Measurements from ENCODE around the gene AOC1. TPM values are rescaled to one million over a fixed set of nuclear protein-coding genes. Genes with fewer than 3 reads are reported as not detected.

Gene AOC1
- total and polyA plus RNA-seq, 12 donors, result 0.04 to 1.2 (median 0.32) TPM; not detected in 3

DNA sequence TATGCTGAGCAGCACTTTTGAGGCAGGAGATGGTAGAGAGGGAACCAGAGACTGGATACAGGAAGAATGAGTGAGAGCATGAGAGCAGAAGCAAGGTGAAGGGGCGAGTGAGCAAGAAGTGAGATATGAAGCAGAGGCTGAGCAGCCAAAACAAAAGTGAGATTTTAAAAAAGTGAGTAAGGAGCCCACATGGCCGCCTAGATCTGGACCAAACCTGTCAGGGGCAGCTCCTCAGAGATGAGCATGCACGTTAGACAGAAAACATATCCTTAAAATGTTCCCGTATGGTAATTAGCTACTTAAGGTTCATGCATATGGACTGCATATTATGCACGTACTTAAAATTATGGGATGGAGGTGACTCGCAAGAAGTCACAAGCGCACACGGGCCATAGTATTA is 29.3 kb upstream of the AOC1 start:
- no peak for DNase-seq
- Histone ChIP-seq H3K9me3 (peaks cover 0 to 10% (median 0%) of the 10 kb centered on the region in 11 donors), H3K27me3 (no peaks in the 10 kb centered on the region), H3K4me3 (no peak overlapping the region), H3K36me3 (no peaks in the 10 kb centered on the region), H3K27ac (peak overlapping the region in 8 of 10 donors; percentile 9 to 79 (median 58)), H3K4me1 (peaks cover 0 to 49% (median 18%) of the 10 kb centered on the region in 9 donors)
- intact Hi-C loops (cut with DNase I), result loop anchor here in 2 of 10 donors (5.0 kb wide), 2 partner anchors 41 to 46 kb away; no protein-coding TSS in a partner anchor
- TF ChIP-seq, protein P1, sequence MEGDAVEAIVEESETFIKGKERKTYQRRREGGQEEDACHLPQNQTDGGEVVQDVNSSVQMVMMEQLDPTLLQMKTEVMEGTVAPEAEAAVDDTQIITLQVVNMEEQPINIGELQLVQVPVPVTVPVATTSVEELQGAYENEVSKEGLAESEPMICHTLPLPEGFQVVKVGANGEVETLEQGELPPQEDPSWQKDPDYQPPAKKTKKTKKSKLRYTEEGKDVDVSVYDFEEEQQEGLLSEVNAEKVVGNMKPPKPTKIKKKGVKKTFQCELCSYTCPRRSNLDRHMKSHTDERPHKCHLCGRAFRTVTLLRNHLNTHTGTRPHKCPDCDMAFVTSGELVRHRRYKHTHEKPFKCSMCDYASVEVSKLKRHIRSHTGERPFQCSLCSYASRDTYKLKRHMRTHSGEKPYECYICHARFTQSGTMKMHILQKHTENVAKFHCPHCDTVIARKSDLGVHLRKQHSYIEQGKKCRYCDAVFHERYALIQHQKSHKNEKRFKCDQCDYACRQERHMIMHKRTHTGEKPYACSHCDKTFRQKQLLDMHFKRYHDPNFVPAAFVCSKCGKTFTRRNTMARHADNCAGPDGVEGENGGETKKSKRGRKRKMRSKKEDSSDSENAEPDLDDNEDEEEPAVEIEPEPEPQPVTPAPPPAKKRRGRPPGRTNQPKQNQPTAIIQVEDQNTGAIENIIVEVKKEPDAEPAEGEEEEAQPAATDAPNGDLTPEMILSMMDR (IDR thresholded peaks at IDR 0.05), result no peak
- WGBS, 2 donors, result 60 to 73% methylated on average over 8 of the region's 8 CpGs
- ATAC-seq, result peak in 2 of 8 donors; percentile 6 to 23

DNA sequence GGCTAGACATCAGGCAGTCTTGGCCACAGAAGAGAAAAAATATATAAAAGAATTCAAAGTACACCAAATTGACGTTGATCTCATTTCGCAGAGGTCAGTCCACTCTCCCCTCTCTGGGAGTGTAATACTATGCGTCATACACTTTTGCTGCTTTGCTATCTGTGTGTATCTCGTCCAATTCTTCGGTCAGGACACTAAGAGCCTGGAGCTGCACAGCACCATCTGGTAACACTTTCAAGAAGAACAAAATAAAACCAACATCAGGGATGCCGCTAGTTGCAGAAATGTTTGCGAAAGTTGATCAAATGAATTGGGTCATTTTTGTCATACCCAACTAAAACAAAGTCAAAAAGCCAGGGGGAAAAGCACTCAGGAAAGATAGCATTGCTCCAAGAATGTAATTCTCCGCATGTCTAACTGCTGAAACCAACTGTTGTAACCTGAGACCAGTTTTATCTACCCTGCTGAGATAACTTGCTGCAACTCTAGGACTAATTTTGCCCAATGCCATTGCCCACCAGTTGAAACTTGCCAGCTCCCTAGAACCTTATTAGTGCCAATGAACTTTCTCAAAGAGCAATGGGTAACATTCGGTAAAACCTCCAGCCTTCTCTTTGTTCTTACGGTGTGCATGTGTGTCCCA is 28.7 kb upstream of the AOC1 start:
- no peaks in the 10 kb centered on the region for H3K36me3 ChIP-seq
- peaks cover 0 to 49% (median 18%) of the 10 kb centered on the region in 9 donors for H3K4me1 ChIP-seq
- 31 to 64% methylated on average over 10 of the region's 10 CpGs for WGBS, 2 donors
- H3K4me3 ChIP-seq, result no peak overlapping the region
- DNase-seq (no peak), ATAC-seq (peak in 7 of 8 donors; percentile 67 to 81 (median 77))
- H3K27ac ChIP-seq, result peak overlapping the region in 9 of 10 donors; percentile 9 to 79 (median 68)
- no peaks in the 10 kb centered on the region for H3K27me3 ChIP-seq
- peaks cover 0 to 10% (median 0%) of the 10 kb centered on the region in 11 donors for H3K9me3 ChIP-seq
- TF ChIP-seq, protein P1 (IDR thresholded peaks at IDR 0.05), result no peak
- intact Hi-C loops (cut with DNase I), result loop anchor here in 2 of 10 donors (5.0 kb wide), 2 partner anchors 41 to 46 kb away; no protein-coding TSS in a partner anchor

DNA sequence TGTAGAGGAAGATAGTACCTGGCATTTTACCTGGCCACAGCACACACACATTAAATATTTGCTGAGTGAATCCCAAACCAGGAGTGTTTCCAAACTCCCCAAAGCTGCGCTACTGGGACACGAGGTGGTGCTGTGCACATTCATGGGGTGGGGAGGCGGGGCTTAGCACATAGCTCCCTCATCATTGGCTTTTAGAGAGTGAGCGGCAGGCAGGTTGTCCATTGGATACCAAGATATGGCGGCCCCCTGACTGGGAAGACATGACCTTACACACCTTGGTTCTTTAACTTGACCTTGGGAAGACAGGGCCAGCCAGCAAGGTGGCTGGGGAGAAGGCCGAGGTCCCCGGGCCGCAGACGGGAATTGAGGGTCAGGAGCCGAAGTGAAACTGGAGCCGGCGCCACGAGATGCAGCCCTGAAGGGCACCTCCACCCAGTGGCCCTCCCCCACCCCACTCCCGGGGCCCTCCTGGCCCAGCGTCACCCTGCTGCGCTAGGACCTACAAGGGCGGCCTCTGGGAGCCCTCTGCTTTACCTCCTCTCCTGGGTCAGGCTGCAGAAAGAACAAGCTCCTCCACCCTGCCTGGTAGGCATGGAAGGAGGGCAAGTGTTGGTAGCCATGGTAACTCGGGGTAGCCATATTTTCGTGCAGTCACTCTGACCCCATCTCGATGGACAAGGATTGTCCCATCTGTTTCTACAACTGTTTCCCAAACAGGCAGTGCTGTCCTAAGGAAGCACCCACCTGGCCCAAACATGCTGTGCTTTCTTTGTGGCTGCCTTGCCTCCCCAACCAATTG is 27.7 kb upstream of the AOC1 start:
- DNase-seq (no peak), ATAC-seq (peak in 6 of 8 donors; percentile 25 to 58 (median 30))
- Histone ChIP-seq H3K9me3 (peaks cover 0 to 10% (median 0%) of the 10 kb centered on the region in 11 donors), H3K27me3 (no peaks in the 10 kb centered on the region), H3K27ac (peak overlapping the region in 9 of 10 donors; percentile 9 to 79 (median 68)), H3K4me1 (peaks cover 0 to 49% (median 18%) of the 10 kb centered on the region in 9 donors), H3K36me3 (no peaks in the 10 kb centered on the region), H3K4me3 (no peak overlapping the region)
- TF ChIP-seq, protein P1 (IDR thresholded peaks at IDR 0.05), result no peak
- 95 to 96% methylated on average over 20 of the region's 20 CpGs for WGBS, 2 donors
- intact Hi-C loops (cut with DNase I), result loop anchor here in 2 of 10 donors (5.0 kb wide), 2 partner anchors 42 to 47 kb away; no protein-coding TSS in a partner anchor

Data from heart right ventricle (tissue), 16 donors.